Gastrocnemius medialis (tissue), 4 donors: ENCODE data around the gene FKBP6. TPM values are rescaled to one million over a fixed set of nuclear protein-coding genes. Genes with fewer than 3 reads are reported as not detected.

Source experiments
- ATAC-seq, 2 donors: fragments of 150-250 bp; one replicate each; pipeline ENCODE4 v1.9.1; 2016
- DNase-seq, 2 donors: peaks; one replicate each; pipeline ENCODE4 v3.0.0-alpha.2; 2019
- H3K27ac ChIP-seq, 4 donors: fragments of 200-600 bp; sonication (generic); 1 replicate in 1 of 4; 2 replicates in 3 of 4; pipeline ENCODE4 v1.5.1; 2016 to 2018; ENCODE audit warnings: mild to moderate bottlenecking in 2 of 4, moderate library complexity in 1 of 4
- H3K27me3 ChIP-seq, 3 donors: fragments of 200-600 bp; sonication (generic) in 2 of 3; 1 replicate in 1 of 3; 2 replicates in 2 of 3; pipeline versions ENCODE4 v1.5.1 to v1.6.0; 2016 to 2019; ENCODE audit warnings: mild to moderate bottlenecking in 1 of 3, moderate library complexity in 1 of 3
- H3K36me3 ChIP-seq, 2 donors: fragments of 200-600 bp; sonication (generic) in 1 of 2; one replicate each; pipeline ENCODE4 v1.5.1; 2017 to 2018
- H3K4me1 ChIP-seq, 2 donors: fragments of 200-600 bp; sonication (generic) in 1 of 2; one replicate each; pipeline ENCODE4 v1.5.1; 2016 to 2017; ENCODE audit warnings: mild to moderate bottlenecking in 2 of 2
- H3K4me3 ChIP-seq, 4 donors: fragments of 200-600 bp; sonication (generic) in 3 of 4; 1 replicate in 1 of 4; 2 replicates in 3 of 4; pipeline ENCODE4 v1.5.1; 2016 to 2019; ENCODE audit warnings: mild to moderate bottlenecking in 2 of 4
- H3K9me3 ChIP-seq, 3 donors: fragments of 200-600 bp; sonication (generic) in 2 of 3; 1 replicate in 1 of 3; 2 replicates in 2 of 3; pipeline ENCODE4 v1.5.1; 2016 to 2019
- CTCF ChIP-seq, 5 experiments: fragments of 450-650 bp in 3 of 5; fragments of 200-600 bp in 2 of 5; sonication (generic) in 2 of 5; IDR thresholded peaks in 4 of 5; conservative IDR thresholded peaks in 1 of 5; 1 replicate in 4 of 5; 2 replicates in 1 of 5; pipeline ENCODE4 v1.5.1; 2016 to 2019; ENCODE audit warnings: antibody characterized with exemption in 5 of 5, mild to moderate bottlenecking in 3 of 5, moderate library complexity in 3 of 5
- POLR2A ChIP-seq, 2 donors: fragments of 450-650 bp; IDR thresholded peaks; one replicate each; pipeline ENCODE4 v1.6.1; 2017; ENCODE audit warnings: antibody characterized with exemption in 2 of 2, mild to moderate bottlenecking in 2 of 2, moderate library complexity in 2 of 2
- in situ Hi-C, 4 donors: fragments of 200-750 bp; cut with MboI; loops; one replicate each; pipeline versions ENCODE4 v1.15.0 to v1.8.0; 2017; ENCODE audit warnings: low sequenced_read_pairs in 4 of 4
- intact Hi-C: fragments of 100-400 bp; cut with DNase I; formaldehyde crosslinking; loops from one replicate; pipeline ENCODE4 v1.15.1; 2023; ENCODE audit warnings: low total_unique reads
- total RNA-seq, 4 donors: library from RNA; depleted of rRNA; stranded (reverse); fragments of >200 nt; gene quantifications; one replicate each; pipeline versions ENCODE4 v1.1.0 to v1.2.3, GENCODE V29; 2016

FKBP6 gene
- total RNA-seq, 4 donors from 2014 or later, result not detected

- in situ Hi-C loops, result no loop called here
- no peaks in the 10 kb centered on the region for H3K9me3 ChIP-seq
- no peaks in the 10 kb centered on the region for H3K27me3 ChIP-seq
- no peaks in the 10 kb centered on the region for H3K36me3 ChIP-seq
- no peak for TF ChIP-seq POLR2A (IDR thresholded peaks at IDR 0.05)
- no peak for TF ChIP-seq CTCF (IDR thresholded peaks at IDR 0.05 in 4 of 5, conservative IDR thresholded peaks at IDR 0.05 in 1 of 5)
- no peak overlapping the region for H3K27ac ChIP-seq
- intact Hi-C loops, result no loop called here
- H3K4me3 ChIP-seq, result no peak overlapping the region
- no peak for DNase-seq
- ATAC-seq, result no peak
- peaks cover 4 to 17% of the 10 kb centered on the region in 2 donors for H3K4me1 ChIP-seq
Observed at GRCh38 chr7:73354196-73354595, 26.2 kb downstream of the FKBP6 start.

- no peak overlapping the region for H3K27ac ChIP-seq
- no peaks in the 10 kb centered on the region for H3K27me3 ChIP-seq
- DNase-seq, result no peak
- in situ Hi-C loops (no loop called here), intact Hi-C loops (loop anchor here (5.0 kb wide), 1 partner anchor 42 kb away; no protein-coding TSS in a partner anchor)
- H3K36me3 ChIP-seq, result no peaks in the 10 kb centered on the region
- H3K9me3 ChIP-seq, result no peaks in the 10 kb centered on the region
- no peak overlapping the region for H3K4me3 ChIP-seq
- H3K4me1 ChIP-seq, result peaks cover 4 to 17% of the 10 kb centered on the region in 2 donors
- no peak for ATAC-seq
- no peak for TF ChIP-seq CTCF (IDR thresholded peaks at IDR 0.05 in 4 of 5, conservative IDR thresholded peaks at IDR 0.05 in 1 of 5)
- TF ChIP-seq POLR2A (IDR thresholded peaks at IDR 0.05), result no peak
Observed at GRCh38 chr7:73354821-73355220, 26.9 kb downstream of the FKBP6 start.

- ATAC-seq (no peak), DNase-seq (no peak)
- TF ChIP-seq CTCF (IDR thresholded peaks at IDR 0.05 in 4 of 5, conservative IDR thresholded peaks at IDR 0.05 in 1 of 5), result no peak
- TF ChIP-seq POLR2A (IDR thresholded peaks at IDR 0.05), result no peak
- no peaks in the 10 kb centered on the region for H3K27me3 ChIP-seq
- in situ Hi-C loops, result no loop called here
- H3K27ac ChIP-seq, result no peak overlapping the region
- intact Hi-C loops, result loop anchor here (5.0 kb wide), 1 partner anchor 41 kb away; no protein-coding TSS in a partner anchor
- no peak overlapping the region for H3K4me3 ChIP-seq
- H3K4me1 ChIP-seq, result peaks cover 0 to 9% of the 10 kb centered on the region in 2 donors
- H3K9me3 ChIP-seq, result no peaks in the 10 kb centered on the region
- no peaks in the 10 kb centered on the region for H3K36me3 ChIP-seq
Observed at GRCh38 chr7:73356159-73356558, 28.2 kb downstream of the FKBP6 start.

GRCh38 chr7:73358590-73359275, 30.8 kb downstream of the FKBP6 start:
- TF ChIP-seq POLR2A (IDR thresholded peaks at IDR 0.05), result no peak
- no peak for TF ChIP-seq CTCF (IDR thresholded peaks at IDR 0.05 in 4 of 5, conservative IDR thresholded peaks at IDR 0.05 in 1 of 5)
- H3K9me3 ChIP-seq, result no peaks in the 10 kb centered on the region
- no peaks in the 10 kb centered on the region for H3K36me3 ChIP-seq
- no peak for ATAC-seq
- H3K4me1 ChIP-seq, result peaks cover 0 to 9% of the 10 kb centered on the region in 2 donors
- in situ Hi-C loops (no loop called here), intact Hi-C loops (loop anchor here (5.0 kb wide), 1 partner anchor 39 kb away; no protein-coding TSS in a partner anchor)
- no peaks in the 10 kb centered on the region for H3K27me3 ChIP-seq
- H3K4me3 ChIP-seq, result peak overlapping the region in 3 of 4 donors; percentile 37 to 52 (median 47)
- H3K27ac ChIP-seq, result peak overlapping the region; percentile 61 to 79 (median 62)
- DNase-seq, result no peak
